ENCODE data around the gene SLC16A12.

DNA sequence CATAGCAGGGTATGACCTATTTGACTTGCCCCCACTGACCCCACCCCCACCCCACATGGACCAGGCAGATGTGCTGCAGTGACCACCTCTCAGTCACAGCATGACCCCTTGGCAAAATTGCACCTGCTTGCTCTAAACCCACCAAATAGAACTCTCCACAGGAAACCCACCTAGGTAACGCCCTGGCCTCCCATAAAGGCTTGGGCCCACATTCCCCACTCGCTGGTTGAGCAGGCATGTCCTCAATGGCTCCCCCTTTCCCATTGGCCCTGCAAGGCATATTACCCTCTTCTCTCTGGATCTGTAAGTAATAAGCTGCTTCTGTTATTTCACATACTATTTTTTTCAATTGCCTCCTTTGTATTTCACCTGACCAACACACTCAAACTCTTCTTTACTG is 140.3 kb downstream of the SLC16A12 start:
- no peak for TF ChIP-seq EZH2 (IDR thresholded peaks at IDR 0.05; ENCODE audit: low read length, missing control alignments)
- TF ChIP-seq, protein P1, sequence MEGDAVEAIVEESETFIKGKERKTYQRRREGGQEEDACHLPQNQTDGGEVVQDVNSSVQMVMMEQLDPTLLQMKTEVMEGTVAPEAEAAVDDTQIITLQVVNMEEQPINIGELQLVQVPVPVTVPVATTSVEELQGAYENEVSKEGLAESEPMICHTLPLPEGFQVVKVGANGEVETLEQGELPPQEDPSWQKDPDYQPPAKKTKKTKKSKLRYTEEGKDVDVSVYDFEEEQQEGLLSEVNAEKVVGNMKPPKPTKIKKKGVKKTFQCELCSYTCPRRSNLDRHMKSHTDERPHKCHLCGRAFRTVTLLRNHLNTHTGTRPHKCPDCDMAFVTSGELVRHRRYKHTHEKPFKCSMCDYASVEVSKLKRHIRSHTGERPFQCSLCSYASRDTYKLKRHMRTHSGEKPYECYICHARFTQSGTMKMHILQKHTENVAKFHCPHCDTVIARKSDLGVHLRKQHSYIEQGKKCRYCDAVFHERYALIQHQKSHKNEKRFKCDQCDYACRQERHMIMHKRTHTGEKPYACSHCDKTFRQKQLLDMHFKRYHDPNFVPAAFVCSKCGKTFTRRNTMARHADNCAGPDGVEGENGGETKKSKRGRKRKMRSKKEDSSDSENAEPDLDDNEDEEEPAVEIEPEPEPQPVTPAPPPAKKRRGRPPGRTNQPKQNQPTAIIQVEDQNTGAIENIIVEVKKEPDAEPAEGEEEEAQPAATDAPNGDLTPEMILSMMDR (conservative IDR thresholded peaks at IDR 0.05 in 1 of 2, IDR thresholded peaks at IDR 0.05 in 1 of 2; ENCODE audit: low read depth in 1 of 2, low read length in 2 of 2) = no peak
